ENCODE measurements around the gene ACR. TPM values are rescaled to one million over a fixed set of nuclear protein-coding genes. Genes with fewer than 3 reads are reported as not detected.

The ACR gene
- total RNA-seq, 2 donors from 2014 or later: 13.1 TPM; not detected in 1

GRCh38 chr22:50696799-50697561, 41.0 kb upstream of the ACR start:
- H3K9me3 ChIP-seq: no peaks in the 10 kb centered on the region
- intact Hi-C loops (cut with DNase I): no loop called here
- H3K36me3 ChIP-seq: no peaks in the 10 kb centered on the region
- H3K4me3 ChIP-seq: peak overlapping the region; percentile 47 to 50
- DNase-seq (ENCODE audit: low spot score): no peak
- 13% methylated on average over 43 of the region's 58 CpGs for WGBS
- H3K4me1 ChIP-seq (replicated peaks): no peaks in the 10 kb centered on the region
- TF ChIP-seq POLR2A (IDR thresholded peaks at IDR 0.05) (no peak), CTCF (IDR thresholded peaks at IDR 0.05) (peak in 3 of 4 experiments; percentile 27 to 48 (median 43))
- H3K27me3 ChIP-seq (replicated peaks; ENCODE audit: insufficient read depth): no peaks in the 10 kb centered on the region
- H3K27ac ChIP-seq: no peak overlapping the region

DNA sequence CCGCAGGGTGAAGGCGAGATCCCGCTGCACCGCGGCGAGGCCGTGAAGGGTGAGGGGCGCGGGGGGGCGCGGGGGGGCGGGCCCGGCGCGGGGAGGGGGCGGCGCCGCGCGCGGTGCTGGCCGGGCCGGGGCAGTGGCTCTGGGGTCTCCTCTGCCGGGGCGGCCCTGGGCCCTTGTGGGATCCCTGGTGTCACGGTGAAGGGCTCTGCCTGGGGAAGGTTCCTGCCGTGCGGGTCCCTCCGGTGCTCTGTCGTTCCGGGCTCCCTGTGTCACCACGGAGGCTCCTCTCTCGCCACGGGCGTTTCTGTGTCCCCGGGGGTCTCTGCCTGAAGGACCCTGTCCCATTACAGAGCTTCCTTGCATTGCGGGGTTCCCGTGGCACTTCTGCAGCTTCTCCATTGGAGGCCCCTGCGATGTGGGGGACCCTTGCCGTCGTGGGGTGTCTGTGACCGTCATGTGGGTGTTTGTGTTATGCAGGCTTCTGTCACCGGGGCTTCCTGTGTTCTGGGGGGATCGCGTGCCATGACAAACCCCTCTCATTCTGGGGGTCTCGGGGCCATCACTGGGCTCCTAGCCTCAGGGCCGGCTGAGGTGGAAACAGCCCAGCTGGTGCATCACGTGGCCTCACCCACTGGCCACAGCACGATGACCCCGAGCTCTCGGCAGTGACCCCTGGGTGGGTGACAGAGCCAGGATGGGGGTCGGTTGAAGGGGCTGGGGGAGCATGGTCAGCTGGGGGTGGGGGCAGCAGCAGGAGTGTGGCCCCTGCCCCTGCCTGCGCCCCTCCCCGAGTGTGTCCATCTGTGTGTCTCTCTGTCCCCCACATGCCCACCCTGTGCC, 40.1 kb upstream of the ACR start:
- 29% methylated on average over 23 of the region's 54 CpGs for WGBS
- TF ChIP-seq POLR2A (IDR thresholded peaks at IDR 0.05): no peak
- TF ChIP-seq CTCF (IDR thresholded peaks at IDR 0.05): no peak
- no peak for TF ChIP-seq POLR2AphosphoS5 (IDR thresholded peaks at IDR 0.05)
- H3K4me3 ChIP-seq: peak overlapping the region; percentile 47 to 50
- H3K36me3 ChIP-seq: no peaks in the 10 kb centered on the region
- intact Hi-C loops (cut with DNase I): no loop called here
- no peaks in the 10 kb centered on the region for H3K4me1 ChIP-seq (replicated peaks)
- H3K27me3 ChIP-seq (replicated peaks; ENCODE audit: insufficient read depth): no peaks in the 10 kb centered on the region
- DNase-seq (ENCODE audit: low spot score): no peak
- H3K27ac ChIP-seq: no peak overlapping the region
- no peaks in the 10 kb centered on the region for H3K9me3 ChIP-seq

GRCh38 chr22:50698546-50698945, 39.5 kb upstream of the ACR start:
- Histone ChIP-seq H3K4me1 (replicated peaks) (no peaks in the 10 kb centered on the region), H3K27me3 (replicated peaks; ENCODE audit: insufficient read depth) (no peaks in the 10 kb centered on the region), H3K27ac (no peak overlapping the region), H3K36me3 (no peaks in the 10 kb centered on the region), H3K4me3 (no peak overlapping the region), H3K9me3 (no peaks in the 10 kb centered on the region)
- no peak for TF ChIP-seq POLR2AphosphoS5 (IDR thresholded peaks at IDR 0.05)
- no peak for TF ChIP-seq POLR2A (IDR thresholded peaks at IDR 0.05)
- TF ChIP-seq CTCF (IDR thresholded peaks at IDR 0.05): no peak
- WGBS: 75% methylated on average over 12 of the region's 12 CpGs
- DNase-seq (ENCODE audit: low spot score): no peak
- intact Hi-C loops (cut with DNase I): no loop called here

- no peak overlapping the region for H3K4me3 ChIP-seq
- no peak overlapping the region for H3K27ac ChIP-seq
- H3K4me1 ChIP-seq (replicated peaks): no peaks in the 10 kb centered on the region
- H3K9me3 ChIP-seq: no peaks in the 10 kb centered on the region
- 89% methylated on average over 11 of the region's 15 CpGs for WGBS
- H3K36me3 ChIP-seq: no peaks in the 10 kb centered on the region
- no peaks in the 10 kb centered on the region for H3K27me3 ChIP-seq (replicated peaks; ENCODE audit: insufficient read depth)
- no peak for TF ChIP-seq POLR2AphosphoS5 (IDR thresholded peaks at IDR 0.05)
- TF ChIP-seq POLR2A (IDR thresholded peaks at IDR 0.05): no peak
- no peak for TF ChIP-seq CTCF (IDR thresholded peaks at IDR 0.05)
- intact Hi-C loops (cut with DNase I): no loop called here
- DNase-seq (ENCODE audit: low spot score): no peak
Observed at GRCh38 chr22:50699001-50699755, 38.8 kb upstream of the ACR start.
